Activated CD8-positive, alpha-beta memory T cell treated with anti-CD3 and anti-CD28 coated beads, Interleukin-2, amount 10 ng/mL, durations not matched to agents 7 days and 5 days (primary cell): ENCODE data around the gene SEPTIN6. TPM values are rescaled to one million over a fixed set of nuclear protein-coding genes. Genes with fewer than 3 reads are reported as not detected.
"Not testable (repeated sequence)": the region's sequence is repeated elsewhere in the genome, so short reads cannot be mapped to it uniquely, and the experiment has no call there.

Source experiments
- ATAC-seq: fragments of 150-1000 bp; cut with Tn5 transposase; one replicate; pipeline ENCODE4 v1.10.0; 2021; ENCODE audit warnings: moderate library complexity
- CTCF ChIA-PET: fragments of 350-600 bp; sonication (Branson Sonifier 250); formaldehyde crosslinking; loops from one replicate; lab custom pipeline; 2021; ENCODE audit warnings: antibody characterized with exemption; lab: Charles Lee
- DNase-seq: peaks from one replicate; pipeline ENCODE4 v3.0.0-alpha.2; 2020
- H3K27ac Mint-ChIP-seq: one replicate; pipeline ENCODE4 v1.8.0; 2021; ENCODE audit warnings: mild to moderate bottlenecking, mixed read lengths
- H3K27me3 Mint-ChIP-seq: one replicate; pipeline ENCODE4 v1.8.0; 2021; ENCODE audit warnings: mixed read lengths
- H3K36me3 Mint-ChIP-seq: one replicate; pipeline ENCODE4 v1.8.0; 2021; ENCODE audit warnings: mild to moderate bottlenecking, mixed read lengths
- H3K4me1 Mint-ChIP-seq: one replicate; pipeline ENCODE4 v1.8.0; 2021; ENCODE audit warnings: mixed read lengths
- H3K4me3 Mint-ChIP-seq: one replicate; pipeline ENCODE4 v1.8.0; 2021; ENCODE audit warnings: mild to moderate bottlenecking, moderate library complexity, mixed read lengths
- H3K9me3 Mint-ChIP-seq: one replicate; pipeline ENCODE4 v1.8.0; 2022; ENCODE audit warnings: low read depth, mixed read lengths
- total RNA-seq, 2 experiments: library from RNA; stranded (reverse); gene quantifications; one replicate each; pipeline ENCODE4 v1.2.3, GENCODE V29; 2021

SEPTIN6 gene
- total RNA-seq, 2 experiments from 2014 or later: 236 to 263 TPM

DNA sequence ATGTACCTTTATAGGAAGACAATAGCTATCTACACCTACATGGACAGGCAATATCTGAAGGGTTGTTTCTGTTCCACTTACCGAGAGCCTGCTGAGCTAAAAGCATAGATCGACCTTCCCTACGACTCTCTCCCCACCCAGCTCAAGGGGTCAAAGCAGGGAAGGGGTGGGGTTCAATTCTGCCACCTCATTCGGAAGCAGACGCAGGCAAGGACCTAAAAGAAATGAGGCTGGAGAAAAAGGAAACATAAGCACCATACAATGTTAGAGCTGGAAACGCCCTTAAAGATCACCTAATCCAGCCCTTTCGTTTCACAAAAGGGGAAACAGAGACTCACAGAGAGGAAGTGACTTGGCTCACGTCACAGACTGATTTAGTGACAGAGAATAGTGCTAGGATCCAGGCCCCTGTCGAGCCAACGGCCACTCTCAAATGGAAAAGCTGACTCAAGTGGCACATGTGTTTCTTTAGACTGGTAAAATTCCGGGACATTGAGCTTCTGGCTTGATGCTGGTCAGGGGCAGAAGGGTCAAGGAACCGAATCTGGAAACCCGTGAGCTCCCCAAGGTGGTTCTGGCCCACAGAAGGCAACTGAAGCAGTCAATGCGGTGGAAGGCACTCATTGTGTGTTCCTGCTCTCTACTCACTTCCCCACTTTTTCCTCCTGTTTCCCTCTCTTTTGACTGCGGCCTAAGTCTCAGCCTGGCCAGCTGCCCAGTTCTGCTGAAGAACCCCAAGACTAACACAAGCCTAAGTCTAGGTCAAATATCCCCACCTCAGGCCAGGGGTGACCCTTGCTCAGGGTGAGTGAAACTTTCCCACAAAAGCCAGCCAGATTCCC lies 7.5 kb downstream of the SEPTIN6 start:
- H3K9me3 Mint-ChIP-seq: no peaks in the 10 kb centered on the region
- H3K27ac Mint-ChIP-seq: peak overlapping the region; percentile 99
- peak overlapping the region; percentile 81 for H3K4me3 Mint-ChIP-seq
- H3K36me3 Mint-ChIP-seq: peaks cover 42% of the 10 kb centered on the region
- peaks cover 62% of the 10 kb centered on the region for H3K4me1 Mint-ChIP-seq
- peak; percentile 55 for ATAC-seq
- peak; percentile 77 for DNase-seq
- no peaks in the 10 kb centered on the region for H3K27me3 Mint-ChIP-seq
- CTCF ChIA-PET: interaction anchor here (1.6 to 2.7 kb wide), 2 partner anchors 44 to 70 kb away, joined by 4 to 10 read pairs; no protein-coding TSS in a partner anchor

DNA sequence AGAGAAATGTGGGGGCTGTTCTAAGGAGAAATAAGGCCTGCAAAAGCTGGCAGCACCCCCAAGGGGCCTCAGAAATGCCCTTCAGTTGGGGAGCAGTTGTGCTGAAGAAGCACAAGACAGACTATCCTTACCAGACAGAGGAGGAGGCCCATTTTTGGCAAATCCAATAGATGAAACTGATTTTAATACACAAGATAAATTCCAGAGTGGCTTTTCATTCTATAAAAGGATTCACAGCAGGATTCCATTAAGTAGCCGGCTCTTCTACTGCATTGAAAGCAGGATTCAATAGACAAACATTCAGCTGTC lies 8.1 kb downstream of the SEPTIN6 start:
- Mint-ChIP-seq H3K4me1 (peaks cover 59% of the 10 kb centered on the region), H3K36me3 (peaks cover 37% of the 10 kb centered on the region), H3K27ac (peak overlapping the region; percentile 99), H3K9me3 (no peaks in the 10 kb centered on the region), H3K4me3 (peak overlapping the region; percentile 81), H3K27me3 (no peaks in the 10 kb centered on the region)
- CTCF ChIA-PET: interaction anchor here (0.7 to 2.7 kb wide), 3 partner anchors 44 to 76 kb away, joined by 3 to 10 read pairs (median 4); no protein-coding TSS in a partner anchor
- ATAC-seq (no peak), DNase-seq (no peak)

DNA sequence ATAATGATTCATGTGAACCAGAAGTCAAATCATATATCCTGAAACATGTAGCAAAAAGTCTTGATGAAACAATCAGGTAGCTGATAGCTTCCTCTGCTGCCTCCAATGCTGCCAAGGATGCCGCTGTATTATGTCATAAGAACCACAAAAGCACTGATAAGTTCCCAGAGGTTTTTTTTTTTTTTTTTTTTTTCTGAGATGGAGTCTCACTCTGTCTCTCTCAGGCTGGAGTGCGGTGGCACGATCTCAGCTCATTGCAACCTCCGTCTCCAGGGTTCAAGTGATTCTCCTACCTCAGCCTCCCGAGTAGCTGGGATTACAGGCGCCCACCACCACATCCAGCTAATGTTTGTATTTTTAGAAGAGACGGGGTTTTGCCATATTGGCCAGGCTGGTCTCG lies 8.7 kb downstream of the SEPTIN6 start:
- not testable (repeated sequence) for DNase-seq, H3K27me3 Mint-ChIP-seq, ATAC-seq, H3K9me3 Mint-ChIP-seq
- CTCF ChIA-PET: interaction anchor here (0.7 to 2.7 kb wide), 3 partner anchors 8 to 76 kb away, joined by 3 to 10 read pairs (median 3); no protein-coding TSS in a partner anchor
- Mint-ChIP-seq H3K36me3 (peaks cover 37% of the 10 kb centered on the region), H3K4me1 (peaks cover 60% of the 10 kb centered on the region), H3K4me3 (peak overlapping the region; percentile 81), H3K27ac (peak overlapping the region; percentile 99)

DNA sequence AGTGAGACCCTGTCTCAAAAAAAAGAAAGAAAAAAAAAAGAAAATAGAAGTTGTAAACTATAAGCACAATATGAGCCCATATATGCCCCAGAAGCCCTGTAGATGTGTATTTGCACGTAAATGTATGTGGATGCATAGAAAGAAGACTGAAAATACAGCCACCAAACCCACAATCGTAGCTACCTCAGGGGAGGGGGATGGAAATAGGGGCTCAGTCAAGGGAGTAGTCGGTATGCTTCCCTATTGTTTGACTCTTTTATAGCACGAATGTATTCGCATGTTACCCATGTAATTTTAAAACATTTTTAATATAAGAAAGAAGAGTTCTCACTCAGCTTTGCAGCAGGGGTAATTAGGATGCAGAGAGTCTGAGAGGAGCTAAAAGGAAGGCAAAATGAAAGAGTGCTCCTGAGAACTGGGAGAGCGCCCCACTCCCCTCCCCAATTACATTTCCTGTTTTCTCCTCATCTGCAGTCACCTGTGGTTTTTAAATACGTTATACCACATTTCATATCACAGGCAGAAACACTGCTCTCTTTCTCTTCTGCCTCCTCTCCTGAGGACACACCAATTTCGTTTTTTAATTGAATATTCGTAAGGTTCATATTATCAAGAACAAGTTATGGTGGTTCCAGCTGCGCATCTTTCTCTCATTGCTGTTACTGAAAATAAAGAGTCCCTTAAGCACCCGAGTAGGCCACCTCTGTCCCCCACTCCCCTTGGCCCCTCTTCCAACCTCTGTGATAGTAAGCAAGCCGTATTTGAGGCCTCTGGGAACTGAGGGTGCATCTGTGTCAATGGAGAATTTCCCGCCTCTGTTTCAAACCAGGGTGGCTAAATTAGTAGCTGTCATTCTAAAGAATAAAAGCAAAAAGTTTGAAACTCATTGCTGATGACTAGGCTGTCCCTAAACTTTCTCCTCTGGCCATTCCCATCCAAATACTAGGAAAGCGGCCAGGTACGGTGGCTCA lies 10.7 kb downstream of the SEPTIN6 start:
- DNase-seq (peak; percentile 64), ATAC-seq (peak; percentile 40)
- Mint-ChIP-seq H3K4me1 (peaks cover 57% of the 10 kb centered on the region), H3K4me3 (peak overlapping the region; percentile 65), H3K36me3 (peaks cover 37% of the 10 kb centered on the region), H3K27ac (peak overlapping the region; percentile 98), H3K9me3 (no peaks in the 10 kb centered on the region), H3K27me3 (no peaks in the 10 kb centered on the region)
- CTCF ChIA-PET: interaction anchor here (0.6 to 1.8 kb wide), 6 partner anchors 9 to 71 kb away, joined by 3 to 5 read pairs (median 4); partner anchors contain the start of gene SEPTIN6

DNA sequence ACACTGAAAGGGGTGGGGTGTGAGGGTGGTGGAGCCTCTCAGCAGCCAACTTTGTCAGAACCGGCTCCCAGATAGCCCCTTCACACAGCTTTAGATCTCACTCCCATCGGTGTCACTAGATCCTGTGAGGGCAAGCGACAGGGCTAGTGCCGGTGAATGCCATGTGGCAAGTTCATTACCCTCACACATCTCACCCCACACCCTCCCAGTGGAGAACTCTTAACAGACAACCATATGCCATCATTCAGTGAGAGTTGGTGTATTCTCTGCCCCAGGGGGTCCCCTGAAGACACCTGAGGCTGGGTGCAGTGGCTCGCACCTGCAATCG lies 15.3 kb downstream of the SEPTIN6 start:
- no peaks in the 10 kb centered on the region for H3K27me3 Mint-ChIP-seq
- no peak for DNase-seq
- CTCF ChIA-PET: interaction anchor here (0.6 to 2.8 kb wide), 3 partner anchors 14 to 52 kb away, joined by 3 to 23 read pairs (median 11); partner anchors contain the start of gene SEPTIN6
- H3K4me1 Mint-ChIP-seq: peaks cover 54% of the 10 kb centered on the region
- ATAC-seq: no peak
- peak overlapping the region; percentile 75 for H3K4me3 Mint-ChIP-seq
- no peaks in the 10 kb centered on the region for H3K9me3 Mint-ChIP-seq
- peaks cover 27% of the 10 kb centered on the region for H3K36me3 Mint-ChIP-seq
- peak overlapping the region; percentile 98 for H3K27ac Mint-ChIP-seq

DNA sequence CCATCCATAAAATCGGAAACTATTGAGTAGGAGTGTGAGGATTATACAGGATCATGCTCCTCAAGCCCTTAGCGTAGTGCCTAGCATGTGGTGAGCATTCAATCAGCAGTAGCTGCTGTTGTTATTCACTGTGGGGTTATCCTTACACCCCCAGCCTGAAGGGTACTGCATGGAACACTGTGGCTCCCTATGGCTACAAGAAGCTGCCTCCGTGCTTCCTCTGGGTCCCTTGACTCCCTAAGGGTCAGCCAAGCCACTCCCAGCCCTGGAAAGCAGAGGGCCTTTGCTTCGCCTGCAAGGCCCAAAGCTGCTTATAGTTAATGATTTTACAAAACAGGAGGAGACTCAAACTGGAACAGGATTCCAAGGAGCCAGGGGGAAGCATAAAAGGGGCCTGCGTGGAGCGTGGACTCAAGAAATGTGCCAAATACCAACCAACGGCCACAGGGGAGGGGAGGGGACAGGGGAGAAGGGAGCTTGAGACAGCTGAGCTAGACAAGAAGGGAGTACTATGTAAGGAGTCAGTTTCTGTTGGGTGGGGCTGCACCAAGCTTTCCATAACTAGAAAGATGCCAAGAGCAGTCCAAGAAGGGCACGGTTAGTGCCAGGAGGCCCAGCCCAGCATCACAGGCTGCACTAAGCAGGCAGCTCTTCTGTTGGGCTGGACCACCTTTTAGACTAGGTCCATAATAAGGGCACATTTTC lies 15.9 kb downstream of the SEPTIN6 start:
- DNase-seq (no peak), ATAC-seq (no peak)
- CTCF ChIA-PET: interaction anchor here (0.6 to 2.8 kb wide), 4 partner anchors 14 to 161 kb away, joined by 3 to 23 read pairs (median 8); partner anchors contain the start of gene SEPTIN6
- H3K4me1 Mint-ChIP-seq: peaks cover 55% of the 10 kb centered on the region
- H3K4me3 Mint-ChIP-seq: peak overlapping the region; percentile 75
- peaks cover 30% of the 10 kb centered on the region for H3K36me3 Mint-ChIP-seq
- H3K27ac Mint-ChIP-seq: peak overlapping the region; percentile 98
- no peaks in the 10 kb centered on the region for H3K9me3 Mint-ChIP-seq
- H3K27me3 Mint-ChIP-seq: no peaks in the 10 kb centered on the region

DNA sequence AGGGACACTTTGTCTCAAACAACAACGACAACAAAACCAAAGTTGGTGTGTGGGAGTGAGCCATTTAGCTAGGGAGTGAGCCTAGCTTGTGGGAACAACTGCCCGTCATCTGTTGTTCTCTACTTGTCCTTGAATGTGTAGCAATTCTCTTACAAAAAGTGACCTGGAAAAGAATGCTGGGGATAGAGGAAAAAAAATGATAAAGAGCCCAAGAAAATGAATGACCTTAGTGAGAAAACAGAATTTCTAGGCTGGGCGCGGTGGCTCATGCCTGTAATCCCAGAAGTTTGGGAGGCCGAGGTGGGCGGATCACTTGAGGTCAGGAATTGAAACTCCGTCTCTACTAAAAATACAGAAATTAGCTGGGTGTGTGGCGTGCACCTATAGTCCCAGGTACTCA lies 19.6 kb downstream of the SEPTIN6 start:
- Mint-ChIP-seq H3K4me1 (peaks cover 40% of the 10 kb centered on the region), H3K36me3 (peaks cover 30% of the 10 kb centered on the region), H3K27me3 (no peaks in the 10 kb centered on the region), H3K4me3 (no peak overlapping the region), H3K9me3 (no peaks in the 10 kb centered on the region), H3K27ac (no peak overlapping the region)
- no peak for DNase-seq
- CTCF ChIA-PET: no interaction called here
- ATAC-seq: no peak

DNA sequence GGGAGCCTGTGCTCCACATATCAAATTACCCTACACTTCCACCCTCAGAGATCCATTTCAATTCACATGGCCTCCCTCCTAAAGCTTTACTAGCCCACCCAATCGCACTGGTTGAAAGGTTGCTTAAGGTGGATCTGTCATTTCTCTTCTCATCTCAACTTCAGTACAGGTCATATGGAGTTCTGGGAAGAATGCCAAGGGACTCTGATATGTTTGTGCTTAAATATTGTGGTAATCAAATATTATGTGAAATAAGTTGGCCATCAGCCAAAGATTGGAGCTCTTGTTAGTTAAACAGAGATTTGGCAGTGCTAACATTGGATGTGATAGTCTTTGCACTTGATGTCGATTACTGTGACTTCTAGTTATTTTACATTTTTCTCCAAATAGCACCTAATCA lies 20.5 kb downstream of the SEPTIN6 start:
- CTCF ChIA-PET: interaction anchor here (0.6 to 1.0 kb wide), 2 partner anchors 23 to 135 kb away, joined by 3 read pairs; no protein-coding TSS in a partner anchor
- peaks cover 36% of the 10 kb centered on the region for H3K4me1 Mint-ChIP-seq
- H3K4me3 Mint-ChIP-seq: no peak overlapping the region
- H3K27me3 Mint-ChIP-seq: no peaks in the 10 kb centered on the region
- DNase-seq (no peak), ATAC-seq (no peak)
- H3K36me3 Mint-ChIP-seq: peaks cover 29% of the 10 kb centered on the region
- H3K9me3 Mint-ChIP-seq: no peaks in the 10 kb centered on the region
- peak overlapping the region; percentile 49 for H3K27ac Mint-ChIP-seq

DNA sequence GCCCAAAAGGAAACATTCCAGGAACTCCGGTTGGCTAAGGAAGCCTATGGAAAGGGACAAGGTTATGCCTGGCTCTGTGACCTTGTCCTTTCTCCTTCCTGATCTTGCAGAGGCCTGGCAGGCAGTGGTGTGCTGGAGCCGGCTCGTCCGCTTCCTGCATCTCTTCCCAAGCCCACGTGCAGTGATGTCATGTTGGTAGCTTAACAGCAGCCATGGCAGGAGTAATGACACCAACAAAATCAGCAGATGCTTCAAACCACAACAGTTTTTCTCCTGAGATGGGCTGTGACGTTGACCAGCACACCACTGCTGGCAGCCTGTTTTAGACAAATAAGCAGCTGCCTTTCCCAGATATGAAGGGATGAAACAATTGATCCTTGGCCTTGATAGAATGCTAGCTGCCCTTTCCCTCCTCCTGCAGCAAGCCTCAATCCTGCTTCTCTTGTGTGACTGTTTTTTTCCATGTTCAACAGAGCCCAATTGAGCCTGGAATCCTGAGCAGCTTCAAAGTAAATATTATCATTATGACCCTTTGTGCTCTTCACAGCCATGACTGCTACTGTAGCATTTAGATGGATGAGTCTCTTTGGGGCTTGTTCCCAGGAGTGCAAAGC lies 23.4 kb downstream of the SEPTIN6 start:
- DNase-seq (no peak), ATAC-seq (no peak)
- CTCF ChIA-PET: no interaction called here
- H3K27ac Mint-ChIP-seq: peak overlapping the region; percentile 43
- H3K36me3 Mint-ChIP-seq: peaks cover 30% of the 10 kb centered on the region
- no peaks in the 10 kb centered on the region for H3K27me3 Mint-ChIP-seq
- no peaks in the 10 kb centered on the region for H3K9me3 Mint-ChIP-seq
- no peak overlapping the region for H3K4me3 Mint-ChIP-seq
- peaks cover 25% of the 10 kb centered on the region for H3K4me1 Mint-ChIP-seq

DNA sequence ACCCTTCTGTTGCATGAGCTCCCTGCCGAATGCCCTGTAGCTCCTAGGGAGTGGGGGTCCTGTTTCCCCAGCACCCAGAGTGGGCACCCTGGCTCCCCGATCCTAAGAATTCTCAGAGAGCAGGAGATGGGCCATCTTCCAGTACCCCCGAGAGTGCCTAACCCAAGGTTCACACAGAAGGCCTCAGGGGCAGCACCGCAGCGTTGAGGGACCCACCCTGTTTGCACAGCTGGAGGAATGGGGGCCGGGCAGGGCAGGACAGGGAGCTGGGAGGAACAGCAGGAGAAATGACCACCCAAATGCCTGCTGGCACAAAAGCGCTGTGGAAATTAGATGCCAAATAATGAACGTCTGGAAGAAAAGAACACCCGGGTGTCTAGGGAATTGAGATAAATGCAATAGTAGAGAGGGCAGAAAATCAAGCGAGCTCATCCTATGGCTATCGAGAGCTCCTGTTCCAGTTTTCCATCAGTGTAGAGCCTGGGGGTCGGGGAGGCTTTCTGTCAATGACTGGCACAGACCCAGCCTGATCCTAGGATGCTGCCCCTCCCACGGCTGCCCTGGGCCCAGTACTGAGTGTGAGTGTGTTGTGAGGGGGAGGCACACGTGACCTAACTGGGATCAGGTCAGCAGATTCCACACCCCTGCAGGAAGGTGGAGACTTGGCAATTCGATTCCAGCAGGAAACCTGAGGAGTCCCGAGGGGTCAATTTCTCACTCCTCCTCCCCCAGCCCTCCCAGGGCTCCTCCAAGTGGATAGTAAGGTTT lies 25.7 kb downstream of the SEPTIN6 start:
- peaks cover 35% of the 10 kb centered on the region for H3K36me3 Mint-ChIP-seq
- CTCF ChIA-PET: no interaction called here
- DNase-seq (no peak), ATAC-seq (no peak)
- peaks cover 22% of the 10 kb centered on the region for H3K4me1 Mint-ChIP-seq
- no peak overlapping the region for H3K27ac Mint-ChIP-seq
- H3K27me3 Mint-ChIP-seq: no peaks in the 10 kb centered on the region
- H3K9me3 Mint-ChIP-seq: no peaks in the 10 kb centered on the region
- no peak overlapping the region for H3K4me3 Mint-ChIP-seq

DNA sequence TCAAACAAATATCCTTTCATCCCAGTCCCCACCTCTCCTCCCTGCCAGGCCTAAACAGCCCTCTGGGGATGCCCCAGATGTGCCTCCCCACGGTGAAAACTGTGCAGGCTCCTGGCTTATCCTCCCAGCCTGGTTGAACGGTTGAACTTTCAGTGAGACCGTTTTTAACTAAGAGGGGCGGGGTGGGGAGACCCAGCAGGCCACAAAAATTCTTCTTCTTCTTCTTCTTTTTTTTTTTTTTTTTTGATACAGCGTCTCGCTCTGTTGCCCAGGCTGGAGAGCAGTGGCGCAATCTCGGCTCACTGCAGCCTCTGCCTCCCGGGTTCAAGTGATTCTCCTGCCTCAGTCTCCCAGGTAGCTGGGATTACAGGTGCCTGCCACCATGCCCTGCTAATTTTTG lies 28.1 kb downstream of the SEPTIN6 start:
- CTCF ChIA-PET, DNase-seq, H3K27ac Mint-ChIP-seq, H3K4me3 Mint-ChIP-seq, ATAC-seq, H3K9me3 Mint-ChIP-seq, H3K27me3 Mint-ChIP-seq: not testable (repeated sequence)
- Mint-ChIP-seq H3K4me1 (peaks cover 24% of the 10 kb centered on the region), H3K36me3 (peaks cover 36% of the 10 kb centered on the region)

DNA sequence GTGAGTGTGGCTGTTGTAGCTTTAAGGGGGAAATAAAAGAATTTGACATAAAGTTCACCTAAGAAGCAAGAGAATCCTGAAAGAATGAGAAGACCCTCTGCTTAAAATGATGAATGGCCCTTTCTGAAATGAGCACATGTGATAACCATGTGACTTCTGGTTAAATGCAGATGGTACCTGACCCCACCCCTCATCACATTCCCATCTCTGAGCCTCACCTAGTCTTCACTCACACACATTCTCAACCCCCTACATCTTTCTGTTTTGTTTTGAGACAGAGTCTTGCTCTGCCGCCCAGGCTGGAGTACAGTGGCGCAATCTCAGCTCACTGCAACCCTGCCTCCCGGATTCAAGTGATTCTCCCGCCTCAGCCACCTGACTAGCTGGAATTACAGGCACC lies 31.5 kb downstream of the SEPTIN6 start:
- CTCF ChIA-PET: no interaction called here
- H3K4me3 Mint-ChIP-seq: no peak overlapping the region
- H3K36me3 Mint-ChIP-seq: peaks cover 43% of the 10 kb centered on the region
- no peak overlapping the region for H3K27ac Mint-ChIP-seq
- no peaks in the 10 kb centered on the region for H3K9me3 Mint-ChIP-seq
- H3K27me3 Mint-ChIP-seq: no peaks in the 10 kb centered on the region
- peaks cover 23% of the 10 kb centered on the region for H3K4me1 Mint-ChIP-seq
- ATAC-seq: no peak
- DNase-seq: no peak
